GM19452 (cell line): ENCODE data around the gene OR10D3.
"Not testable (repeated sequence)": the region's sequence is repeated elsewhere in the genome, so short reads cannot be mapped to it uniquely, and the experiment has no call there.

Experiments
- ATAC-seq: cut with Tn5 transposase; IDR thresholded peaks from one replicate; pipeline ENCODE4 v1.9.1; 2021; ENCODE audit not compliant: unreplicated experiment

The OR10D3 gene

GRCh38 chr11:124194293-124195188 lies 11.4 kb downstream of the OR10D3 start:
- ATAC-seq, result no peak

DNA sequence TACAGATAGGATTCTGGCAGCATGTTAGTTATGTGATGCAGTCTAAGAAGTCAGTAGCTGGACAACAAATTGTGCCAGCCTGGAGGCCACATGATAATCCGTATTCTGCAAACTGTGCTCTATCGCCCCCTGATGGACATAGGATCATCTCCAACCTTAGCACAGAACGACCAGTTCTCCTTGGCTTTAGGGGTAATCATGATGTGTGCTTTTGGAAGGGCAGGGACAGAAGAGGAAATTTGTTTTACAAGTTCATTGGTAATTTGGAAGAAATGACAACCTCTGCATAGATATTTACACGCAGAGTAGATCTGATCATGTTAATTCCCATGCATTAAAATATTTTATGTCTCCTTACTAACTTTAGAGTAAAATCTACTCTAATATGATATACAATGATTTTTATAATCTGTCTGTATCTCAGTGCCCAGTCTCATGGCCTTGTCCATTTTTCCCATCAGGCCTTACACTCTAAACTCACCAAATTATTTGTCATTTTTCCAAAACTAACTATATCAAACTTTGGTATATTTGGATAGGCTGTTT lies 12.1 kb downstream of the OR10D3 start:
- peak; percentile 67 for ATAC-seq

DNA sequence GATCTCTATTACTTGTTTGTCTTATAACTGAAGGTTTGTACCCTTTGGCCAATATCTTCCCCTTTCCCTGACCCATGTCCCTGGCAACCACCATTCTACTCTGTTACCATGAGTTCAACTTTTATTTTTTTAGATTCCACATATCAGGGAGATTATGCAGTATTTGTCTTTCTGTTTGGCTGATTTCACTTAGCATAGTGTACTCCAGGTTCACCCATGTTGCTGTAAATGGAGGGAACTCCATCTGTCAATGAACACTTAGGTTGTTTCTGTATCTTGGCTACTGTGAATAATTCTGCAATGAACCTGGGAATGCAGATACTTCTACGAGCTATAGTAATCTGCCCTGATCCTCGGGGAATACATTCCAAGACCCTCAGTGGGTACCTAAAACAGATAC lies 14.9 kb downstream of the OR10D3 start:
- no peak for ATAC-seq

DNA sequence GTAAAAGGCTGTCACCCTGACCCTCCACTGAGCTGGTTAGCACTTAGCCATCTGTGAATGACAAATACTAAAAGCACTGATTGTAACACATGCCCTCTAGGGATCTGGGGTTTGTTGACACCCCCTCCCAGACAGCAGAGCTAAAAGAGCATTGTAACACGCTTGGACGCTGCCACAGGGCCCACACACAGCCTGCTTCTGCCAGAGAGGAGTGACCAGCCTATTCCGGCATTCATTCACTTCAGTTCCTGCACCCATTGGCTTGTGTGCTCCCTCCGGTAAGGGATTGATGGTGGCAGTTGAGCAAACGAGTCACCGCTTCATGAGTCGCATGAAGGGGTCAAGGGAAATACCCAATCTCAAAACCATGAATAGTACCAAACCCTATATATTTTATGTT lies 15.8 kb downstream of the OR10D3 start:
- no peak for ATAC-seq

DNA sequence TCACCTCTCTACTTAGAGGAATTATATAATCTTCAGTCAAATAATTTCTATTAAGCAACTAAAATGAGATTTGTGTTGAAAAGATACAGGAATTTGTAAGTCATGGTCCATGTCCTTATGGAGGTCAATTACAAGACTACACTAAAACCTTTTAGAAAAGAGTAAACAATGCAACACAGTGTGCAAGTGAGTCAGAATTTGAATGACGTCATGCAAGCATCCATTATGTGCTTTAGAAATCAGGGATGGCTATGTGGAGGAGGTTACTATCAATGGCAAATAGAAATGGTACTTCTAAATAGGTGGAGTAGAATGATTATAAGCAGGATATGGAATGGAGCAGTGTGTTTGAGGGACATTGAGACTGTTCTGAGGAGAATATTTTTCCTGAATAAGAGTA lies 16.6 kb downstream of the OR10D3 start:
- no peak for ATAC-seq

- no peak for ATAC-seq
These were observed 17.5 kb downstream of the OR10D3 start for GRCh38 chr11:124200671-124201070.

DNA sequence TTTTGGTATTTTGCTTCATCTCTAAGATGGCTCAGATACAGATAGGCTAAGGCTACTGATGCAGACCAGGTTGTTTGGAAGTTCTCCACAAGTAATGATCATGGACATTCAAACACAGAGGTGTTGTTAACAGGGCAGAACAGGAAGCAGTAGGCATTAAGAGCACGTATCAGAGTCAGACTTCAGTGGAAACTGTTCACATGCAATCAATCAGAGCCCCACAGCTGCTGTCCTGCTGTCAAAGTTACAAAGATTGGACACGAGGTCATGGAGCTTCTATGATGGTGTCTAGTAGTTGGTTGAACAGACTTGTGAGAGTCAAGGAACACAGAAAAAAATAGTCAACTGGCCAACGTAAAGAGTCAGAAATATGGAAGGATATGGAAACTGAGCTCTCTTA lies 19.8 kb downstream of the OR10D3 start:
- ATAC-seq, result no peak

- ATAC-seq, result no peak
These were observed 20.9 kb downstream of the OR10D3 start for GRCh38 chr11:124204008-124204407.

- ATAC-seq, result no peak
These were observed 24.1 kb downstream of the OR10D3 start for GRCh38 chr11:124207102-124207792.

- ATAC-seq, result no peak
These were observed 26.7 kb downstream of the OR10D3 start for GRCh38 chr11:124209824-124210357.

DNA sequence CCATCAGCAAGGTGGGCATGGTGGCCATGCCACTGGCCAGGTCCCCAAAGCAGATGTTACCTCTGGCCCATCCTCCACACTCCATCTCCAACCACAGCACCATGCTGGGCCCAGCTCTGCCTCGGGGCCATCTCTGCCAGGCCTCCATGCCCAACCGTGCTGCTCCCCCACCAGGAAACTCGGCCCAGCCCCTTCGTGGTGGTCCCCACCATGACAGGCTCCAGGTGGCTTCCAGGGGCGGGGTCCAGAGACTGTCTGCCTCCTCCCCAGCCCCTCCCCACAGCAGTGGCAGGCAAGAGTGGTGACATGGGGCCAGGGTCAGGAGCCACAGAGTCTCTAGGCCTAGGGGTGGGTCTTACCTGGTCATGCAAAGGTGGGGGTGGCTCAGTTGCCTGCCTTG lies 27.3 kb downstream of the OR10D3 start:
- no peak for ATAC-seq

DNA sequence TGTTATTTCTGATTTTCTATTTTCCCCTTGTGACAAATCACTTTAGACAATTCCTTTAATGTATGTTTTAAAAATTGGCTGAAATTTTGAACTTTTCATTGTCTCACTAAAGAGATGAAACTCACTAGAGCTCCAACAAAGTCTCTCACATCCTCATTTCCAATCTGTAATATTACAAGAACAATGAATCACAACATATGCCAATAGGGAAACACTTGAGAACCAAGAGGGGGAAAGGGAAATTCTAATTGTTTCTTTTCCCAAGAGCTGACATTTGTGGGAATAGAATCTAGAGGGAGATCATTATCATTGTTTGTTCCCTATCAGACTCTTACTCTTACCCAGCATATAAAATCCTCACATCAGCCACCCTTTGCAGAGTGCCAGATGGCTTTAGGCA lies 28.2 kb downstream of the OR10D3 start:
- no peak for ATAC-seq

- ATAC-seq, result no peak
These were observed 30.9 kb downstream of the OR10D3 start for GRCh38 chr11:124214027-124214426.

DNA sequence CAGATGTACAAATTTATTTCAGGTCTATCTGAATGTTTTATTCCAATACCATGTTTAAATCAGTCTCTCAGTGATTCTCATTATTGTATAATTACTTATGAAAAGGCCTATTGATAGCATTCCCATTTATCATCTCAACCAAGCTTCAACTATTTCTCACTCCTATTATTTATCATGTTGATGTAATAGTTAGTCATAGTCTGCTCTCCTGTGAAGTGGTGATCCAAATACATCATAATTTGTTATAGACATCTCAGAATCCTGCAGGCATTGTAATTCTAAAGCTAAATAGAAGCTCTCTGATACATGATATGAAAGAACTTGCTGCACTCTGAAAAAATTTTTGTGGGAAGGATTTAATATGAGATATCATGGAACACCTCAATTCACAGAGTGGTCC lies 36.0 kb downstream of the OR10D3 start:
- no peak for ATAC-seq

DNA sequence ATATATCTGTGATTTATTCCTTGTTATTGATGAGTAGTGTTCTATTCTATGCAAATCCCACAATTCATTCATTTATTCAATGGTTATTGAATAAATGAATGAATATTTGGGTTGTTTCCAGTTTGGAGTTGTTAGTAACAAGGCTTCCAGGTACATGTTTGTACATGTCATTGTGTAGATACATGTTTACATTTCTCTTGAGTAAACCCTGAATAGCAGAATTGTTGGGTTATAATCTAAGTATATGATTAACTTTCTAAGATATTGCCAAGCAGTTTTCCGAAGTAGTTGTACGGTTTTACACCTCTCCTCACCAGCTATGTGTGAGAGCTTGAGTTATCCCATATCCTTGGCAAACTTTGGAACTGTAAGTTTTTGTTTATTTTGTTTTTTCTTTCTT lies 39.3 kb downstream of the OR10D3 start:
- no peak for ATAC-seq

- not testable (repeated sequence) for ATAC-seq
These were observed 41.7 kb downstream of the OR10D3 start for GRCh38 chr11:124224618-124225423.

DNA sequence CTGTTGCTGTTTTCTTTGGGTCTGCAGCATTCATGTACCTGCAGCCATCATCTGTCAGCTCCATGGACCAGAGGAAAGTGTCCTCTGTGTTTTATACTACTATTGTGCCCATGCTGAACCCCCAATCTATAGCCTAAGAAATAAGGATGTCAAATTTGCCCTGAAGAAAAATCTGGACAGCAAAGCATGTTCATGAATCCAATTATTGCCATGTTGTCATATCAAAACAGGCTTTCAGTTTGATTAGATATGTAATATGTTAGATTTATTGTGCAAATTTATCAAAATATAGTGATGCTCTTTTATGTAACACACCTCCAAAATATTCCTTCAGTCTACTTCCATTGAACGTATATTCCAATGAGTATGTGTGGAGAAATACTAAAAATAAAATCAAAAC lies 42.3 kb downstream of the OR10D3 start:
- ATAC-seq, result no peak

DNA sequence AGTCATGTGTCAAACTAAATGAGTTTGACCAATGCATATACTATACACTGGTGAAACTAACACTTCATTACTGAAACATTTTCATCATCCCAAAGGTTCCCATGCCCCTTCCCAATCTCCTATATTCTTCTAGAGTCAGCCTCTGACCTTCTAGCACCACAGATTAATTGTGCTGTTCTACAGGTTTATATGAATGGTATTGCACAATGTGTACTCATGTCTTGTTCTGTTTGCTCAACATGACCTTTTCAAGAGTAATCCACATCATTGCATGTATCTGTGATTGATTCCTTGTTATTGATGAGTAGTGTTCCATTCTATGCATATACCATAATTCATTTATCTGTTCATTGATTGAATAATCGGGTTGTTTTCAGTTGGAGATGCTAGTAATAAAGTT lies 50.2 kb downstream of the OR10D3 start:
- ATAC-seq, result no peak
